ENCODE data around the gene THRB. TPM values are rescaled to one million over a fixed set of nuclear protein-coding genes. Genes with fewer than 3 reads are reported as not detected.

Gene THRB
- total RNA-seq, 1 donor = 0.36 TPM

DNA sequence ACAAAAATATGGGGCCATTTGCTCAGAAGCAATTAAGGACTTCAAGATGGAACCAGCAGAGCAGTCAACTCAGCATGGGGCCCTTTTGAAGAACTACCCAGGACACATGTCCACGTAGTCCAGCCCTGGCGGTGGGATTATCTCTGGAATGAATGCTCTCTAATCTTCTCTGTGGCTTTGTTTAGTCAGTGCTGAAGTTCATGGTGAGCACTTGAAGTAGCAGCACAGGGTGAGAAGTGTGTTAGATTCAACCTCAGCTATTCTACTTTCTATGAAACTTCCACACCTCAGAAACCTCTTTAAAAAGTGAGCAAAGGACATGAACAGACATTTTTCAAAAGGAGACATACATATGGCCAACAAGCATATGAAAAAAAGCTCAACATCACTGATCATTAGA lies 74.4 kb downstream of the THRB start:
- DNase-seq (ENCODE audit: insufficient read length, low spot score, missing footprints) = no peak
- Histone ChIP-seq H3K4me1 (ENCODE audit: insufficient read depth, low read length) (no peaks in the 10 kb centered on the region), H4K20me1 (ENCODE audit: insufficient read depth, low read length) (no peaks in the 10 kb centered on the region)

DNA sequence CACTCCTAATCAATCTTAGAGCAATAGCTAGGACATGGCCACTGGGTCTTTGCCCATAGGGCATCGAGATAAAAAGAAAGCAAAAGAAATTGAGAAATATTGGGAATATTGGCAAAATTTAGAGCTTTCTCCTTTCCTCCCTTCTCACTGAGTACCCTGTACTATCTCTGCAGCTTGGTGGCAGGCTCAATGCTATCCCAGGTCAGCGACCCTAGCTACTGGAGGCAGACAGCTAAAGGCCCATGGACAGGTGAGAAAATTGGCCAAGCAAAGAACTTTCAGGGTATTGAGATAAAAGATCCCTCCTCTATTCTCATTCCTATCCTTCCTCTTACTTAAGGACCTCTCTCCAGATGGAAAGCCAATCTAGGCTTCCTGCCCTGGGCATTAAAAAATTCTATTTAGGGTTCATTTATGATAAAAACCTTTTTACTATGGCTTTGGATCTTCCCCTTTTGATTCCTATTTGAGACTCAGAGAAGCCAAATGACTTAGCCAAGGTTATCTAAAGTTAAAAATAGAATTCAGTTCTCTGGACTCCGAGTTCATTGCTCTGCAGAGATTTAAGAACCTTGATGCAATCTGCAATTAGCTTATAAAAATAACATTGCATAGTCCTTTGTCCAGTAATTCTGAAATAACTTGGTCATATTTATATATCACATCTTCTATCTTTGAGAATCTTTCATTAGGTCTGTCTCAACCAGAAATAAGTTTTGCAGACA lies 75.4 kb downstream of the THRB start:
- H3K27ac ChIP-seq (ENCODE audit: low read depth, low read length) = no peak overlapping the region
- H3K4me1 ChIP-seq (ENCODE audit: insufficient read depth, low read length) = no peaks in the 10 kb centered on the region
- H3K4me2 ChIP-seq (ENCODE audit: insufficient read depth, low read length) = no peak overlapping the region
- H3K9me3 ChIP-seq (ENCODE audit: low read depth, low read length) = no peaks in the 10 kb centered on the region
- H3K79me2 ChIP-seq (ENCODE audit: insufficient read depth, low read length) = no peaks in the 10 kb centered on the region
- no peak overlapping the region for H2AFZ ChIP-seq (ENCODE audit: low read length)
- TF ChIP-seq, protein P1, sequence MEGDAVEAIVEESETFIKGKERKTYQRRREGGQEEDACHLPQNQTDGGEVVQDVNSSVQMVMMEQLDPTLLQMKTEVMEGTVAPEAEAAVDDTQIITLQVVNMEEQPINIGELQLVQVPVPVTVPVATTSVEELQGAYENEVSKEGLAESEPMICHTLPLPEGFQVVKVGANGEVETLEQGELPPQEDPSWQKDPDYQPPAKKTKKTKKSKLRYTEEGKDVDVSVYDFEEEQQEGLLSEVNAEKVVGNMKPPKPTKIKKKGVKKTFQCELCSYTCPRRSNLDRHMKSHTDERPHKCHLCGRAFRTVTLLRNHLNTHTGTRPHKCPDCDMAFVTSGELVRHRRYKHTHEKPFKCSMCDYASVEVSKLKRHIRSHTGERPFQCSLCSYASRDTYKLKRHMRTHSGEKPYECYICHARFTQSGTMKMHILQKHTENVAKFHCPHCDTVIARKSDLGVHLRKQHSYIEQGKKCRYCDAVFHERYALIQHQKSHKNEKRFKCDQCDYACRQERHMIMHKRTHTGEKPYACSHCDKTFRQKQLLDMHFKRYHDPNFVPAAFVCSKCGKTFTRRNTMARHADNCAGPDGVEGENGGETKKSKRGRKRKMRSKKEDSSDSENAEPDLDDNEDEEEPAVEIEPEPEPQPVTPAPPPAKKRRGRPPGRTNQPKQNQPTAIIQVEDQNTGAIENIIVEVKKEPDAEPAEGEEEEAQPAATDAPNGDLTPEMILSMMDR (IDR thresholded peaks at IDR 0.05; ENCODE audit: extremely low read depth, low read depth, low read length) = no peak
- no peaks in the 10 kb centered on the region for H3K27me3 ChIP-seq (ENCODE audit: insufficient read depth, low read length)
- no peak for DNase-seq (ENCODE audit: insufficient read length, low spot score, missing footprints)
- H4K20me1 ChIP-seq (ENCODE audit: insufficient read depth, low read length) = no peaks in the 10 kb centered on the region
- no peaks in the 10 kb centered on the region for H3K36me3 ChIP-seq (ENCODE audit: insufficient read depth, low read length)
- H3K4me3 ChIP-seq (ENCODE audit: insufficient read depth, low read length) = no peak overlapping the region

More for the DNA sequence above, 74.4 kb downstream of the THRB start:
- H2AFZ ChIP-seq (ENCODE audit: low read length) = no peak overlapping the region
- H3K27me3 ChIP-seq (ENCODE audit: insufficient read depth, low read length) = no peaks in the 10 kb centered on the region
- no peak overlapping the region for H3K27ac ChIP-seq (ENCODE audit: low read depth, low read length)
- H3K79me2 ChIP-seq (ENCODE audit: insufficient read depth, low read length) = no peaks in the 10 kb centered on the region
- no peak overlapping the region for H3K4me3 ChIP-seq (ENCODE audit: insufficient read depth, low read length)
- TF ChIP-seq, protein P1 (IDR thresholded peaks at IDR 0.05; ENCODE audit: extremely low read depth, low read depth, low read length) = no peak
- no peaks in the 10 kb centered on the region for H3K9me3 ChIP-seq (ENCODE audit: low read depth, low read length)
- no peaks in the 10 kb centered on the region for H3K36me3 ChIP-seq (ENCODE audit: insufficient read depth, low read length)
- H3K4me2 ChIP-seq (ENCODE audit: insufficient read depth, low read length) = no peak overlapping the region

DNA sequence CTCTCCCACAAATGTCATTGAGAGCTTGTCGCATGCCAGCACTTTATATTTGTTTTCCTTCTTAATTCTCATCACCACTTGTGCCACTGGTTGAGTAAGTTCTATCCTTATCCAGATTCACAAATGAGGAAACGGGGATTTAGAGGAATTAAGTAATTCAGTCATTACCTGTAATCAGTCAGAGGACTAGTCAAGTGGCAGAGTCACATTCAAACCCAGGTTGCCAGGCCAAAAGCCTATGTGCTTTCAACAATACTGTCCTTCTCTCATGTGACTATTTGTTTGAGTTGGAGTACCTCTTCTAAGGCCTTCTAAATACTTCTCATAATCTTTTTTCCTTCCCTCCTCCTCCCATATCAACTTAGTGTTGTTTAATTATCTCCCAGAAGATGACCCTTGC lies 76.9 kb downstream of the THRB start:
- H3K9me3 ChIP-seq (ENCODE audit: low read depth, low read length) = no peaks in the 10 kb centered on the region
- no peaks in the 10 kb centered on the region for H3K79me2 ChIP-seq (ENCODE audit: insufficient read depth, low read length)
- H2AFZ ChIP-seq (ENCODE audit: low read length) = no peak overlapping the region
- no peak overlapping the region for H3K27ac ChIP-seq (ENCODE audit: low read depth, low read length)
- no peak for DNase-seq (ENCODE audit: insufficient read length, low spot score, missing footprints)
- no peaks in the 10 kb centered on the region for H4K20me1 ChIP-seq (ENCODE audit: insufficient read depth, low read length)
- H3K27me3 ChIP-seq (ENCODE audit: insufficient read depth, low read length) = no peaks in the 10 kb centered on the region
- no peaks in the 10 kb centered on the region for H3K4me1 ChIP-seq (ENCODE audit: insufficient read depth, low read length)
- no peak overlapping the region for H3K4me2 ChIP-seq (ENCODE audit: insufficient read depth, low read length)
- TF ChIP-seq, protein P1 (IDR thresholded peaks at IDR 0.05; ENCODE audit: extremely low read depth, low read depth, low read length) = no peak
- H3K36me3 ChIP-seq (ENCODE audit: insufficient read depth, low read length) = no peaks in the 10 kb centered on the region
- no peak overlapping the region for H3K4me3 ChIP-seq (ENCODE audit: insufficient read depth, low read length)

DNA sequence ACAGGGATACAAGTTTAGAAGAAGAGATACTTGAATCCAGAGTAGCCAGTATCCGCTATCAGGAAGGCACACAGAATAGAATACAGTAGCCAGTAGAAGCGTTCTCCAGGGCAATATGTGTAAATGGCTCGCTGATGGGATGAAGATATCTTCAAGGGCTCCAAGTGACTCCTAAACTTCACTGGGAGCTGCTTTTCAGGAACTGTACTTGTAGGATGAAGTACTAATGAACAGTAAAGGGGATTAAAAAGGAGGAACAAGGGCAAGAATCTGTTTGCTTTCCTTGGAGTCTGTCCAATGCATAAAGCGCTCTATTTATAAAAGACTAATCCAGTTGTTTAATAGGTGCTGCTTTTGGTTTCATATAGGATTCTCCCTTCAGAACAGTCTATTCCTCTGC lies 78.4 kb downstream of the THRB start:
- Histone ChIP-seq H3K27ac (ENCODE audit: low read depth, low read length) (no peak overlapping the region), H3K36me3 (ENCODE audit: insufficient read depth, low read length) (no peaks in the 10 kb centered on the region), H3K79me2 (ENCODE audit: insufficient read depth, low read length) (no peaks in the 10 kb centered on the region), H3K4me2 (ENCODE audit: insufficient read depth, low read length) (no peak overlapping the region), H2AFZ (ENCODE audit: low read length) (no peak overlapping the region), H3K4me1 (ENCODE audit: insufficient read depth, low read length) (no peaks in the 10 kb centered on the region), H3K4me3 (ENCODE audit: insufficient read depth, low read length) (no peak overlapping the region), H3K27me3 (ENCODE audit: insufficient read depth, low read length) (no peaks in the 10 kb centered on the region), H3K9me3 (ENCODE audit: low read depth, low read length) (no peaks in the 10 kb centered on the region), H4K20me1 (ENCODE audit: insufficient read depth, low read length) (no peaks in the 10 kb centered on the region)
- no peak for DNase-seq (ENCODE audit: insufficient read length, low spot score, missing footprints)
- TF ChIP-seq, protein P1 (IDR thresholded peaks at IDR 0.05; ENCODE audit: extremely low read depth, low read depth, low read length) = no peak

Data from osteoblast (primary cell).